Left colon (tissue), 2 donors: ENCODE data around the gene HARS1. TPM values are rescaled to one million over a fixed set of nuclear protein-coding genes. Genes with fewer than 3 reads are reported as not detected.

ENCODE experiments used
- microRNA-seq, 2 donors: library from miRNA; unstranded; fragments of <30 nt; microRNA quantifications; one replicate each; pipeline versions ENCODE4 v1.1.0 to v1.2.0, GENCODE V29; 2020
- total RNA-seq, 2 donors: library from RNA; stranded (reverse); fragmentation: NEBNext Ultra II Directional; extraction: Animal tissue kit (Norgen Biotek cat#: 25700); gene quantifications; one replicate each; pipeline ENCODE4 v1.2.1, GENCODE V29; 2021
- donor health status: DM: no; HTN: no; CAD: no.
- donor health status: DM: yes; HTN: yes; CAD: no.

Gene HARS1
- total RNA-seq, 2 donors from 2014 or later = 48.6 to 53.7 TPM

Small RNAs within 50 kb of the gene (microRNA-seq; reads per million reads assigned to microRNA genes)
- gene MIR3655 = 3.2 to 4.1 reads per million in 2 donors

Other genes with a start within 250 kb of the HARS1 start
- gene EIF4EBP3, start 143.7 kb downstream of the HARS1 start, total RNA-seq = 10 to 100 TPM; 27.2 to 32.9 TPM
- 10 to 100 TPM; 25.1 to 39.0 TPM for gene SRA1, start 133.9 kb downstream of the HARS1 start, total RNA-seq
- 10 to 100 TPM; 19.6 to 26.5 TPM for gene APBB3, start 126.8 kb downstream of the HARS1 start, total RNA-seq
- 100 to 1,000 TPM in 1 of 2 donors, 10 to 100 TPM in 1; 89.7 to 121 TPM for gene SLC35A4, start 126.5 kb downstream of the HARS1 start, total RNA-seq
- gene CD14, start 58.2 kb downstream of the HARS1 start, total RNA-seq = 10 to 100 TPM; 35.5 to 65.7 TPM
- 10 to 100 TPM; 11.4 to 16.1 TPM for gene TMCO6, start 51.9 kb downstream of the HARS1 start, total RNA-seq
- 10 to 100 TPM; 88.1 to 89.3 TPM for gene NDUFA2, start 43.7 kb downstream of the HARS1 start, total RNA-seq
- gene IK, start 43.5 kb downstream of the HARS1 start, total RNA-seq = 10 to 100 TPM; 60.4 to 77.4 TPM
- gene WDR55, start 26.5 kb downstream of the HARS1 start, total RNA-seq = 10 to 100 TPM; 38.2 to 46.3 TPM
- 1 to 10 TPM in 1 of 2 donors, under 1 TPM in 1; 0.78 to 1.0 TPM for gene DND1, start 17.8 kb downstream of the HARS1 start, total RNA-seq
- gene HARS2, start 85 bp upstream of the HARS1 start, total RNA-seq = 10 to 100 TPM; 37.6 to 38.9 TPM
- gene ZMAT2, start 9.1 kb upstream of the HARS1 start, total RNA-seq = 10 to 100 TPM; 41.4 to 49.9 TPM
- not detected for gene PCDHA1, start 94.8 kb upstream of the HARS1 start, total RNA-seq
- not detected for gene PCDHA2, start 103.5 kb upstream of the HARS1 start, total RNA-seq
- gene PCDHA3, start 109.7 kb upstream of the HARS1 start, total RNA-seq = under 1 TPM; 0.06 to 0.28 TPM
- gene PCDHA4, start 115.7 kb upstream of the HARS1 start, total RNA-seq = 1 to 10 TPM in 1 of 2 donors, under 1 TPM in 1; 0.39 to 1.1 TPM
- under 1 TPM; 0.06 to 0.09 TPM for gene PCDHA5, start 130.2 kb upstream of the HARS1 start, total RNA-seq
- under 1 TPM; 0.22 to 0.31 TPM for gene PCDHA6, start 136.6 kb upstream of the HARS1 start, total RNA-seq
- under 1 TPM; 0.17 to 0.27 TPM for gene PCDHA7, start 142.9 kb upstream of the HARS1 start, total RNA-seq
- not detected for gene PCDHA8, start 149.8 kb upstream of the HARS1 start, total RNA-seq
- gene PCDHA9, start 157.0 kb upstream of the HARS1 start, total RNA-seq = under 1 TPM; 0.08 to 0.15 TPM
- under 1 TPM; 0.20 to 0.24 TPM for gene PCDHA10, start 164.5 kb upstream of the HARS1 start, total RNA-seq
- gene PCDHA11, start 177.6 kb upstream of the HARS1 start, total RNA-seq = under 1 TPM; 0.08 to 0.09 TPM
- gene PCDHA12, start 183.9 kb upstream of the HARS1 start, total RNA-seq = under 1 TPM; 0.08 to 0.18 TPM
- under 1 TPM in 1 of 2 donors, not detected in 1; 0.12 TPM for gene PCDHA13, start 190.8 kb upstream of the HARS1 start, total RNA-seq
- gene PCDHAC1, start 234.9 kb upstream of the HARS1 start, total RNA-seq = under 1 TPM; 0.15 to 0.28 TPM